GM12864 (cell line): ENCODE measurements around the gene KATNBL1.
A peak's percentile ranks its signal among the peaks of the same experiment; 100 is the strongest.

Experiments
- DNase-seq: peaks from one replicate; pipeline ENCODE4 v3.0.0-alpha.2; 2011; ENCODE audit warnings: low read depth
- H3K4me3 ChIP-seq: 2 replicates; pipeline ENCODE4 v1.5.1; 2011; ENCODE audit warnings: mild to moderate bottlenecking, low read depth, low read length, control low read depth
- CTCF ChIP-seq: IDR thresholded peaks from 2 replicates; pipeline ENCODE4 v1.5.1; 2011; ENCODE audit warnings: low read depth, mild to moderate bottlenecking, moderate library complexity, low read length, control low read depth, inconsistent platforms; ENCODE audit errors: missing control alignments

The KATNBL1 gene

GRCh38 chr15:34119291-34119690, 90.6 kb downstream of the KATNBL1 start:
- DNase-seq = no peak
- H3K4me3 ChIP-seq = no peak overlapping the region
- no peak for TF ChIP-seq CTCF

GRCh38 chr15:34116620-34117019, 93.3 kb downstream of the KATNBL1 start:
- H3K4me3 ChIP-seq = no peak overlapping the region
- TF ChIP-seq CTCF = no peak
- DNase-seq = no peak

GRCh38 chr15:34114739-34115138, 95.2 kb downstream of the KATNBL1 start:
- DNase-seq = no peak
- TF ChIP-seq CTCF = no peak
- no peak overlapping the region for H3K4me3 ChIP-seq

GRCh38 chr15:34114215-34114614, 95.7 kb downstream of the KATNBL1 start:
- no peak for TF ChIP-seq CTCF
- no peak for DNase-seq
- no peak overlapping the region for H3K4me3 ChIP-seq

GRCh38 chr15:34111488-34111887, 98.4 kb downstream of the KATNBL1 start:
- H3K4me3 ChIP-seq = no peak overlapping the region
- no peak for DNase-seq
- no peak for TF ChIP-seq CTCF

GRCh38 chr15:34109797-34110663, 99.9 kb downstream of the KATNBL1 start:
- no peak overlapping the region for H3K4me3 ChIP-seq
- TF ChIP-seq CTCF = peak; percentile 46
- no peak for DNase-seq

GRCh38 chr15:34107315-34107714, 102.6 kb downstream of the KATNBL1 start:
- TF ChIP-seq CTCF = no peak
- DNase-seq = no peak
- no peak overlapping the region for H3K4me3 ChIP-seq
